Neural crest cell (in vitro differentiated cells): Measurements from ENCODE around the gene LRRC73. TPM values are rescaled to one million over a fixed set of nuclear protein-coding genes. Genes with fewer than 3 reads are reported as not detected.
"Not testable (repeated sequence)": the region's sequence is repeated elsewhere in the genome, so short reads cannot be mapped to it uniquely, and the experiment has no call there.

Source experiments
- DNase-seq: peaks from one replicate; pipeline ENCODE4 v3.0.0; 2021; ENCODE audit warnings: low read depth, mixed read lengths, low spot score
- H3K27ac Mint-ChIP-seq: one replicate; pipeline ENCODE4 v1.8.0; 2021; ENCODE audit warnings: mild to moderate bottlenecking, mixed read lengths; ENCODE audit not compliant: unreplicated experiment
- H3K27me3 Mint-ChIP-seq: 2 replicates; pipeline ENCODE4 v1.8.0; 2021; ENCODE audit warnings: low read depth, mild to moderate bottlenecking, mixed read lengths
- H3K36me3 Mint-ChIP-seq: 2 replicates; pipeline ENCODE4 v1.8.0; 2021; ENCODE audit warnings: low read depth, mild to moderate bottlenecking, mixed read lengths
- H3K4me1 Mint-ChIP-seq: 2 replicates; pipeline ENCODE4 v1.8.0; 2021; ENCODE audit warnings: mixed read lengths
- H3K4me3 Mint-ChIP-seq: one replicate; pipeline ENCODE4 v1.8.0; 2021; ENCODE audit warnings: mild to moderate bottlenecking, mixed read lengths
- H3K9me3 Mint-ChIP-seq: 2 replicates; pipeline ENCODE4 v1.8.0; 2021; ENCODE audit warnings: mixed read lengths
- total RNA-seq: library from RNA; stranded (reverse); gene quantifications from 2 replicates; pipeline ENCODE4 v1.2.1, GENCODE V29; 2021
- TF ChIP-seq, protein P1 (sequence below): fragments of 200-600 bp; sonication (generic); conservative IDR thresholded peaks from 2 replicates; pipeline ENCODE4 v1.5.0; 2021; ENCODE audit warnings: antibody characterized with exemption, mild to moderate bottlenecking

LRRC73 gene
- total RNA-seq, 1 donor from 2014 or later = 2.1 TPM

DNA sequence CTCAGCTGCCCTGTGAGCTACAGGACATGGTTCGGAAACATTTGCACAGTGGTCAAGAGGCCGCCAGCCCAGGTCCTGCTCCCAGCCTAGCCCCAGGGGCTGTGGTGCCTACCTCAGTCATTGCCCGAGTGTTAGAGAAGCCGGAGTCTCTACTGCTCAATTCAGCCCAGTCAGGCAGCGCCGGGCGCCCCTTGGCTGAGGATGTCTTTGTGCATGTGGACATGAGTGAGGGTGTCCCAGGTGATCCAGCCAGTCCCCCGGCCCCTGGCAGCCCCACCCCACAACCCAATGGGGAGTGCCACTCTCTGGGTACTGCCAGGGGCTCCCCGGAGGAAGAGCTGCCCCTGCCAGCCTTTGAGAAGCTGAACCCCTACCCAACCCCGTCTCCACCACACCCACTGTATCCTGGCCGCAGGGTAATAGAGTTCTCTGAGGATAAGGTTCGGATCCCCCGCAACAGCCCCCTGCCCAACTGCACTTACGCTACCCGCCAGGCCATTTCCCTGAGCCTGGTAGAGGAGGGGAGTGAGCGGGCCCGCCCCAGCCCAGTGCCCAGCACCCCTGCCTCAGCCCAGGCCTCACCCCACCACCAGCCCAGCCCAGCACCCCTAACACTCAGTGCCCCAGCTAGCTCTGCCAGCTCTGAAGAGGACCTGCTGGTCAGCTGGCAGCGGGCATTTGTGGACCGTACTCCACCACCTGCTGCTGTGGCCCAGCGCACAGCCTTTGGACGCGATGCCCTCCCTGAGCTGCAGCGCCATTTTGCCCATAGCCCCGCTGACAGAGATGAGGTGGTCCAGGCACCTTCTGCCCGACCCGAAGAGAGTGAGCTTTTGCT, 5.2 kb downstream of the LRRC73 start:
- no peak for DNase-seq
- Mint-ChIP-seq H3K27ac (no peak overlapping the region), H3K9me3 (no peaks in the 10 kb centered on the region), H3K27me3 (peaks cover 14% of the 10 kb centered on the region), H3K36me3 (peaks cover 7% of the 10 kb centered on the region), H3K4me3 (no peak overlapping the region), H3K4me1 (peaks cover 19% of the 10 kb centered on the region)
- TF ChIP-seq, protein P1, sequence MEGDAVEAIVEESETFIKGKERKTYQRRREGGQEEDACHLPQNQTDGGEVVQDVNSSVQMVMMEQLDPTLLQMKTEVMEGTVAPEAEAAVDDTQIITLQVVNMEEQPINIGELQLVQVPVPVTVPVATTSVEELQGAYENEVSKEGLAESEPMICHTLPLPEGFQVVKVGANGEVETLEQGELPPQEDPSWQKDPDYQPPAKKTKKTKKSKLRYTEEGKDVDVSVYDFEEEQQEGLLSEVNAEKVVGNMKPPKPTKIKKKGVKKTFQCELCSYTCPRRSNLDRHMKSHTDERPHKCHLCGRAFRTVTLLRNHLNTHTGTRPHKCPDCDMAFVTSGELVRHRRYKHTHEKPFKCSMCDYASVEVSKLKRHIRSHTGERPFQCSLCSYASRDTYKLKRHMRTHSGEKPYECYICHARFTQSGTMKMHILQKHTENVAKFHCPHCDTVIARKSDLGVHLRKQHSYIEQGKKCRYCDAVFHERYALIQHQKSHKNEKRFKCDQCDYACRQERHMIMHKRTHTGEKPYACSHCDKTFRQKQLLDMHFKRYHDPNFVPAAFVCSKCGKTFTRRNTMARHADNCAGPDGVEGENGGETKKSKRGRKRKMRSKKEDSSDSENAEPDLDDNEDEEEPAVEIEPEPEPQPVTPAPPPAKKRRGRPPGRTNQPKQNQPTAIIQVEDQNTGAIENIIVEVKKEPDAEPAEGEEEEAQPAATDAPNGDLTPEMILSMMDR = no peak

DNA sequence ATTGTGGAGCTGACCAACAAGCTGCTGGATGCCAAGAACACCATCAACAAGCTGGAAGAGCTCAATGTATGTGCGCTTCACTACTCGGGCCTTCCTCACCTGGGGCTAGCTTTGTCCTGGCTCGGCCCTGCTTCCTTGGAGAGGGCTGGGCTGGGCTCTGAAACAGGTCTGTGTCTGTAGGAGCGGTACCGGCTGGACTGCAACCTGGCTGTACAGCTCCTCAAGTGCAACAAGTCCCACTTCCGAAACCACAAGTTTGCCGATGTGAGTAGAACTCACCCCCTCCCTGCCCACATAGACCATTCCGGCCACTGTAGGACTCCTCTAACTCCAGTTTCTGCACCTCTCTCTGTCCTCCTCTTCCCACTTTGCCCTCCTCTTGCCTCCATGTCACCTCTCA, 6.7 kb downstream of the LRRC73 start:
- Mint-ChIP-seq H3K36me3 (peaks cover 7% of the 10 kb centered on the region), H3K4me3 (no peak overlapping the region), H3K27me3 (peaks cover 4% of the 10 kb centered on the region), H3K27ac (no peak overlapping the region), H3K4me1 (peaks cover 9% of the 10 kb centered on the region), H3K9me3 (no peaks in the 10 kb centered on the region)
- DNase-seq = no peak
- TF ChIP-seq, protein P1 = no peak

DNA sequence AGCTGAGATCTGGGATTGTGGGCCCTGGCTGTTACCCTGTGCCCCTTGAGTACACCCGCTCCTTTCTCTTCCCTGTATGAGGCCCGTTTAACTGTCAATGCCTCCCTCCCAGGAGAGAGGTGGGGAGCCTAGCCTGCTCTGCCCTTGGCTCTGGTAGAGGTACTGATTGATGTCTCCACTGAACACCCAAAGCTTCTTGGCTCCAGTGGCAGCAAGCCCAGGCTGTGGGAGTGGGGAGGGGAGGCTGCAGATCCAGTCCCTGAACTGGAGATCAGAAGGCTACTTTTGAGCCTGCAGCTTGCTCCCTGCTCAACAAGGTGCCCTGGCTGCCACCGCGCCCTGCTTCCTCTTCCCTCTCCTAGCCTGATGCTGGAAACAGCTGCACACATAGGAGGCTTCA, 7.5 kb downstream of the LRRC73 start:
- TF ChIP-seq, protein P1 = no peak
- Mint-ChIP-seq H3K9me3 (no peaks in the 10 kb centered on the region), H3K4me3 (no peak overlapping the region), H3K4me1 (peaks cover 6% of the 10 kb centered on the region), H3K27me3 (no peaks in the 10 kb centered on the region), H3K27ac (peak overlapping the region; percentile 57), H3K36me3 (peaks cover 7% of the 10 kb centered on the region)
- DNase-seq = no peak

DNA sequence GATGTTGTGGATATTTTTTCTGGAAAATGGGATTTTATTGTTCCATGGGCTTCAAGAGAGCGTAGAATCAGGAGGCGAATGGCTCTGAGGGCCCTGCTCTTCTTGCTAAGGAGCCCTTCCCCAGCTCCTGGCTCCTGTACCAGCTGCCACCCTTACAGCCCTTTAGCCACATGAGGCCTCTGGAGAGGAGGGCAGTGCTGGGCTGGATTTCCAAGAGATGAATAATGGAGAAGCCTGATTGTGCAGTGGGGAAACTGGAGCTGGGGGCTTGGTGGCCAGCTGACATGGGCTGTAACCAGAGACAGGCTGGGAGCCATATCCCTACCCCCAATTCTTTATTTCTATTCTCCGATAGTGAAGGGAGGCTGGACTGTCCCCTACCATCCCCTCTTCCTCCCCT, 9.2 kb downstream of the LRRC73 start:
- Mint-ChIP-seq H3K4me1 (no peaks in the 10 kb centered on the region), H3K36me3 (peaks cover 7% of the 10 kb centered on the region), H3K9me3 (no peaks in the 10 kb centered on the region), H3K27ac (no peak overlapping the region), H3K4me3 (no peak overlapping the region), H3K27me3 (no peaks in the 10 kb centered on the region)
- TF ChIP-seq, protein P1 = no peak
- DNase-seq = no peak

DNA sequence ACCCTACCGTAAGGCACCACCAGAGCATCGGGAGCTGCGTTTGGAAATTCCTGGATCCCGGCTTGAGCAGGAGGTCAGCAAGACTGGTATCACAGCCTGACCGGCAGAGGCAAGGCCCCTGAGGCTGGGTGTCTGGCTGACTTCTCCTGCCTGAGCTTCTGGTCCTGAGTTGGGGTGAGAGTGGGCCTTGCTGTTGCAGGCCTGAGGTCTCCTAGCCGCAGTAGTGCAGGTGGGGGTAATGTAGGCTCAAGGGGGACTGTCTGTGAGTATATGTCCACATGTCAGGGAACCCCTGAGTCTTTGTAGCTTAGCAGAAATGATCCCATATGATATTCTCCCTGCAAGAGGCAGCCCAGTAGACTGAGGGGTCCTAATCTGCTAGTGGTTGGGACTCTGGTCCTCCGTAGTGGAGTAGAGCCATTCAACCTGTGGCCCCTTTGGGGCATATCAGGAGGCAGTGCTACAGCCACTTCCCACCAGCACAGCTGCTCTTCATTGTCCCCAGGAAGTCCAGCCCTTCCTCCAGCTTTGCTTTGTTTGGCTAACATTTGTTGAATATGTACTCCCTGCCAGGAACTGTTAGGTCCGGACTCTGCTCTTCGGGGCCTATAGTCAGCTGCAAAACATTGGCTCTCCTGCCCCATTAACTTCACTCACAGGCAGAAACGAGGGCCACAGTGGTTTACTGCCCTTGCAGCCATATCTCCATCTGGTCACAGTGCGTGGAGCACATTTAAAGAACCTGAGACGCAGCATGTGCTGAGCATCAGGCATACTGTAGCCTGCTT, 10.9 kb downstream of the LRRC73 start:
- DNase-seq = no peak
- peak overlapping the region; percentile 57 for H3K27ac Mint-ChIP-seq
- no peaks in the 10 kb centered on the region for H3K27me3 Mint-ChIP-seq
- H3K4me1 Mint-ChIP-seq = peaks cover 8% of the 10 kb centered on the region
- no peak overlapping the region for H3K4me3 Mint-ChIP-seq
- H3K36me3 Mint-ChIP-seq = peaks cover 7% of the 10 kb centered on the region
- H3K9me3 Mint-ChIP-seq = no peaks in the 10 kb centered on the region
- TF ChIP-seq, protein P1 = no peak

DNA sequence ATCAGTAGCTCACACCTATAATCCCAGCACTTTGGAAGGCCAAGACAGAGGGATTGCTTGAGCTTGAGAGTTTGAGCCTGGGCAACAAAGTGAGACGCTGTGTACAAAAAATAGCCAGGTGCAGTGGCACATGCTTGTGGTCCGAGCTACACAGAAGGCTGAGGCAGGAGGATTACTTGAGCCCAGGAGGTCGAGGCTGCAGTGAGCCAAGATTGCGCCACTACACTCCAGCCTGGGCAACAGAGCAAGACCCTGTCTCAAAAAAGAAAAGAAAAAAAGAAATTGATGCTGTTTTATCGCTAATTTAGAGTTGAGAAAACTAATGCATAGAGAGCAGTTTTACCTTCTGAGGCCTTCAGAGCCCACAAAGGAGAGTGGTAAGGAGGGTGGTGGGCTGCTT, 11.9 kb downstream of the LRRC73 start:
- peaks cover 13% of the 10 kb centered on the region for H3K4me1 Mint-ChIP-seq
- not testable (repeated sequence) for DNase-seq, H3K9me3 Mint-ChIP-seq, H3K4me3 Mint-ChIP-seq, H3K36me3 Mint-ChIP-seq, H3K27ac Mint-ChIP-seq, H3K27me3 Mint-ChIP-seq
